ENCODE data around the gene QRICH1.
A peak's percentile ranks its signal among the peaks of the same experiment; 100 is the strongest.

The QRICH1 gene

DNA sequence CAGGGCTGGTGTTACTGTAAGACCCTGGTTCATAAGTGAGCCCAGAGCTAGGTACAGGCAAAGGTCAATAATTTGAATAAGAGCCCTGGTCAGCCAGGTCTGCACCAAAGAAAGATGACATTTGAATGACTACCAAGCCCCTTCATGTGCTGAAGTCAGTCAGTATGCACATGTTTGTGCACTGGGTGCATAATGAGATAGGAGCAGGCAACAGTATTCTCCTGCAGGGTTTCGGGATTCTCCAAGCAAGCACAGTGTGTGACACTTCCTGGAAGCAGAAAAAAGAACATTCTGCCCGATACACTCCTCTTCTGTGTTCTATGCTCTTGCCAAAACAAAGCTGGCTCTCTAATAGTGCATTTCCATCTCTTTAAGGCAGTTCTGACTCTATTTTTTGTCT is 59.2 kb downstream of the QRICH1 start:
- H3K27ac ChIP-seq: no peak overlapping the region
- TF ChIP-seq, protein P1, sequence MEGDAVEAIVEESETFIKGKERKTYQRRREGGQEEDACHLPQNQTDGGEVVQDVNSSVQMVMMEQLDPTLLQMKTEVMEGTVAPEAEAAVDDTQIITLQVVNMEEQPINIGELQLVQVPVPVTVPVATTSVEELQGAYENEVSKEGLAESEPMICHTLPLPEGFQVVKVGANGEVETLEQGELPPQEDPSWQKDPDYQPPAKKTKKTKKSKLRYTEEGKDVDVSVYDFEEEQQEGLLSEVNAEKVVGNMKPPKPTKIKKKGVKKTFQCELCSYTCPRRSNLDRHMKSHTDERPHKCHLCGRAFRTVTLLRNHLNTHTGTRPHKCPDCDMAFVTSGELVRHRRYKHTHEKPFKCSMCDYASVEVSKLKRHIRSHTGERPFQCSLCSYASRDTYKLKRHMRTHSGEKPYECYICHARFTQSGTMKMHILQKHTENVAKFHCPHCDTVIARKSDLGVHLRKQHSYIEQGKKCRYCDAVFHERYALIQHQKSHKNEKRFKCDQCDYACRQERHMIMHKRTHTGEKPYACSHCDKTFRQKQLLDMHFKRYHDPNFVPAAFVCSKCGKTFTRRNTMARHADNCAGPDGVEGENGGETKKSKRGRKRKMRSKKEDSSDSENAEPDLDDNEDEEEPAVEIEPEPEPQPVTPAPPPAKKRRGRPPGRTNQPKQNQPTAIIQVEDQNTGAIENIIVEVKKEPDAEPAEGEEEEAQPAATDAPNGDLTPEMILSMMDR (conservative IDR thresholded peaks at IDR 0.05; ENCODE audit: low read depth, low read length): no peak
- H3K4me1 ChIP-seq (ENCODE audit: low read depth, poor library complexity, severe bottlenecking): peaks cover 5% of the 10 kb centered on the region
- H3K27me3 ChIP-seq (ENCODE audit: insufficient read depth, low read depth): no peaks in the 10 kb centered on the region
- H3K4me3 ChIP-seq (IDR thresholded peaks at IDR 0.05; ENCODE audit: insufficient read depth, low read depth, low read length): no peak overlapping the region
- H4K20me1 ChIP-seq (ENCODE audit: insufficient read depth): no peaks in the 10 kb centered on the region
- no peaks in the 10 kb centered on the region for H3K79me2 ChIP-seq (ENCODE audit: insufficient read depth, low read depth)
- no peak overlapping the region for H3K9ac ChIP-seq
- H3K4me2 ChIP-seq: no peak overlapping the region
- H2AFZ ChIP-seq (ENCODE audit: low read depth): no peak overlapping the region
- H3K36me3 ChIP-seq (ENCODE audit: insufficient read depth): no peaks in the 10 kb centered on the region

DNA sequence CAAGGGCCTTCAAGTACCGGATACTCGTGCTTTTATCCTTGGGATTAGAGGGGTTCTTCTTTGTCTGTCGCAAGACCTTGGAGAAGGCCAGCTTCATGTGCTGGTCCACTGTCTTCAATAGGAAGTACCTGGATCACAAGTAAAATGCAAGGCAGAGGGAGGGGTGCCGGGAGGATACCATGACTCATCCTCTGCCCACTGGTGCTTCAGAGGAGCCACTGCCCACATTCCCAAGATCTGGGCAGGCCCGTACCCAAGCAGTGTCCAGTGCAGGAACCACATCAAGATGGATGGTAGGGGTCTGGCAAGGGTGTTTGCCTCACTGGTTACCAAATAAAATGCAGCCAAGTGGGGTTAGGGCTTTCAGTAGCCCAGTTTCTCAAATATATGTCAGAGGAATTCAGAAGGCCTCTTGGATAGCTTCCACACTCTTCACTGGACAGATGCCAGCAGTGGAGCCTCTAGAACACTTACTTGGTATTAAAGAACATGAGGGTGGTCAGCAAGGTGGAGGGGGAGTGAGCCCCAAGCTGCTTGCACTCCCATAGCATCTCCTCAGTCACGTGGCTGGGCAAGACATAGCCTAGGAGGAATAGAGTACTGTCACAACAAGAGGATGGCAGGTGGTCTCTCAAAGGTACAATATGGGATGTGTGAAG is 61.1 kb downstream of the QRICH1 start:
- Histone ChIP-seq H3K27me3 (ENCODE audit: insufficient read depth, low read depth) (no peaks in the 10 kb centered on the region), H3K36me3 (ENCODE audit: insufficient read depth) (no peaks in the 10 kb centered on the region), H3K9ac (no peak overlapping the region), H3K4me1 (ENCODE audit: low read depth, poor library complexity, severe bottlenecking) (peaks cover 16% of the 10 kb centered on the region), H2AFZ (ENCODE audit: low read depth) (no peak overlapping the region), H3K4me2 (no peak overlapping the region), H4K20me1 (ENCODE audit: insufficient read depth) (no peaks in the 10 kb centered on the region), H3K27ac (no peak overlapping the region), H3K79me2 (ENCODE audit: insufficient read depth, low read depth) (peaks cover 13% of the 10 kb centered on the region; the same call in 1 of the 2 replicates), H3K4me3 (IDR thresholded peaks at IDR 0.05; ENCODE audit: insufficient read depth, low read depth, low read length) (no peak overlapping the region)
- TF ChIP-seq, protein P1 (conservative IDR thresholded peaks at IDR 0.05; ENCODE audit: low read depth, low read length): no peak

DNA sequence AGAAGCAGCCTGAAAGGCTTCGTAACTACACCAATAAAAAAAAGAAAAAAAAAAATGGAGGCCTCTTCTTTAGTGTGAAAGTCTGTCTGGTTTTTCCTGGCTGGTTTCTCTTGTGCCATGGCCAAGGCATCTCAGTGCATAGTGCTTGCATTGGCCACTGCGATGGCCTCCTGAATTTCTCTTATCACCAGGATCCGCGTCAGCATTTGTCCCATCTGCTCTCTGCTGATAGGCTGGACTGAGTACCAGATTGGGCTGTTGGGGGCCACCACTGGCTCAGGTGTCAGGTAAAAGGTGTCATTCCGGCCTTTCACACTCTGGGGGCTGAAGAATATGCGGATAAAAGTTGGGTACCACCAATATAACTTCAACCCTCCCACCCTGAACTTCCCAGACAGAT is 63.5 kb downstream of the QRICH1 start:
- no peak overlapping the region for H3K9ac ChIP-seq
- H3K36me3 ChIP-seq (ENCODE audit: insufficient read depth): no peaks in the 10 kb centered on the region
- H3K4me2 ChIP-seq: no peak overlapping the region
- H4K20me1 ChIP-seq (ENCODE audit: insufficient read depth): no peaks in the 10 kb centered on the region
- no peak overlapping the region for H2AFZ ChIP-seq (ENCODE audit: low read depth)
- no peak overlapping the region for H3K4me3 ChIP-seq (IDR thresholded peaks at IDR 0.05; ENCODE audit: insufficient read depth, low read depth, low read length)
- TF ChIP-seq, protein P1 (conservative IDR thresholded peaks at IDR 0.05; ENCODE audit: low read depth, low read length): no peak
- H3K27ac ChIP-seq: no peak overlapping the region
- no peaks in the 10 kb centered on the region for H3K27me3 ChIP-seq (ENCODE audit: insufficient read depth, low read depth)
- H3K4me1 ChIP-seq (ENCODE audit: low read depth, poor library complexity, severe bottlenecking): peaks cover 18% of the 10 kb centered on the region
- H3K79me2 ChIP-seq (ENCODE audit: insufficient read depth, low read depth): peaks cover 21% of the 10 kb centered on the region; the same call in 1 of the 2 replicates

DNA sequence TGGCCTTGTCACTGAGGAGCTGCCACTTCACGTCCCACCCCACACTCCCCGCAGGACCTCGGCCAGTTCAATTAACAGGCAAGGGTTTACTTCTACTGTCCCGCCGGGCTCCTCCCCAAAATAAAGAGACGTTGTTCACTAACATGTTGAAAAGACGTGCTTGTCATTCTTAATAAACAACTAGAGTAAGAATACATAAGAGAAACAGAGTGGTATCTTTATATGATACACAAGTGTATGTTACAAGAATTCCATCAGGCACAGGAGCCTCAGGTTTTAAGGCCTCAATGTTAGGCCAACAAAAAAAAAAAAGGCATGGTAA is 64.3 kb downstream of the QRICH1 start:
- peak overlapping the region; percentile 71; the same call in 1 of the 2 replicates for H3K27ac ChIP-seq
- H3K4me3 ChIP-seq (IDR thresholded peaks at IDR 0.05; ENCODE audit: insufficient read depth, low read depth, low read length): no peak overlapping the region
- H3K4me2 ChIP-seq: peak overlapping the region; percentile 84; the same call in 1 of the 2 replicates
- H3K9ac ChIP-seq: no peak overlapping the region
- no peaks in the 10 kb centered on the region for H4K20me1 ChIP-seq (ENCODE audit: insufficient read depth)
- H3K4me1 ChIP-seq (ENCODE audit: low read depth, poor library complexity, severe bottlenecking): peaks cover 18% of the 10 kb centered on the region
- no peaks in the 10 kb centered on the region for H3K27me3 ChIP-seq (ENCODE audit: insufficient read depth, low read depth)
- H2AFZ ChIP-seq (ENCODE audit: low read depth): no peak overlapping the region
- no peaks in the 10 kb centered on the region for H3K36me3 ChIP-seq (ENCODE audit: insufficient read depth)
- H3K79me2 ChIP-seq (ENCODE audit: insufficient read depth, low read depth): peaks cover 26% of the 10 kb centered on the region; the same call in 1 of the 2 replicates
- TF ChIP-seq, protein P1 (conservative IDR thresholded peaks at IDR 0.05; ENCODE audit: low read depth, low read length): no peak

Measured in KMS-11 (cell line).